Progenitor cell of endocrine pancreas (in vitro differentiated cells): ENCODE measurements around the gene ALDOA. TPM values are rescaled to one million over a fixed set of nuclear protein-coding genes. Genes with fewer than 3 reads are reported as not detected.

Source experiments
- DNase-seq: peaks from one replicate; pipeline ENCODE4 v3.0.0; 2021; ENCODE audit warnings: low spot score; ENCODE audit not compliant: unreplicated experiment
- H3K27ac Mint-ChIP-seq: 2 replicates; pipeline ENCODE4 v1.8.0; 2021; ENCODE audit warnings: mild to moderate bottlenecking, moderate library complexity, mixed read lengths
- H3K27me3 Mint-ChIP-seq: 2 replicates; pipeline ENCODE4 v1.8.0; 2021; ENCODE audit warnings: mixed read lengths
- H3K36me3 Mint-ChIP-seq: 2 replicates; pipeline ENCODE4 v1.8.0; 2022; ENCODE audit warnings: mixed read lengths; ENCODE audit not compliant: insufficient read depth
- H3K4me1 Mint-ChIP-seq: 2 replicates; pipeline ENCODE4 v1.8.0; 2021; ENCODE audit warnings: low read depth, mixed read lengths
- H3K4me3 Mint-ChIP-seq: 2 replicates; pipeline ENCODE4 v1.8.0; 2021; ENCODE audit warnings: low read depth, mild to moderate bottlenecking, moderate library complexity, mixed read lengths
- H3K9me3 Mint-ChIP-seq: 2 replicates; pipeline ENCODE4 v1.8.0; 2021; ENCODE audit warnings: low read depth, mixed read lengths
- total RNA-seq: library from RNA; stranded (reverse); gene quantifications from 2 replicates; pipeline ENCODE4 v1.2.1, GENCODE V29; 2021
- TF ChIP-seq, protein P1 (sequence below): fragments of 200-600 bp; sonication (generic); IDR thresholded peaks from one replicate; pipeline ENCODE4 v1.5.0; 2021; ENCODE audit warnings: antibody characterized with exemption, mild to moderate bottlenecking; ENCODE audit not compliant: unreplicated experiment

ALDOA gene
- total RNA-seq, 1 donor from 2014 or later: 273 TPM

GRCh38 chr16:30063278-30063892, 2.2 kb upstream of the ALDOA start:
- Mint-ChIP-seq H3K27me3 (no peaks in the 10 kb centered on the region), H3K4me1 (peaks cover 16% of the 10 kb centered on the region), H3K27ac (peak overlapping the region; percentile 91), H3K36me3 (peaks cover 12% of the 10 kb centered on the region), H3K4me3 (no peak overlapping the region), H3K9me3 (no peaks in the 10 kb centered on the region)
- TF ChIP-seq, protein P1, sequence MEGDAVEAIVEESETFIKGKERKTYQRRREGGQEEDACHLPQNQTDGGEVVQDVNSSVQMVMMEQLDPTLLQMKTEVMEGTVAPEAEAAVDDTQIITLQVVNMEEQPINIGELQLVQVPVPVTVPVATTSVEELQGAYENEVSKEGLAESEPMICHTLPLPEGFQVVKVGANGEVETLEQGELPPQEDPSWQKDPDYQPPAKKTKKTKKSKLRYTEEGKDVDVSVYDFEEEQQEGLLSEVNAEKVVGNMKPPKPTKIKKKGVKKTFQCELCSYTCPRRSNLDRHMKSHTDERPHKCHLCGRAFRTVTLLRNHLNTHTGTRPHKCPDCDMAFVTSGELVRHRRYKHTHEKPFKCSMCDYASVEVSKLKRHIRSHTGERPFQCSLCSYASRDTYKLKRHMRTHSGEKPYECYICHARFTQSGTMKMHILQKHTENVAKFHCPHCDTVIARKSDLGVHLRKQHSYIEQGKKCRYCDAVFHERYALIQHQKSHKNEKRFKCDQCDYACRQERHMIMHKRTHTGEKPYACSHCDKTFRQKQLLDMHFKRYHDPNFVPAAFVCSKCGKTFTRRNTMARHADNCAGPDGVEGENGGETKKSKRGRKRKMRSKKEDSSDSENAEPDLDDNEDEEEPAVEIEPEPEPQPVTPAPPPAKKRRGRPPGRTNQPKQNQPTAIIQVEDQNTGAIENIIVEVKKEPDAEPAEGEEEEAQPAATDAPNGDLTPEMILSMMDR: no peak
- DNase-seq: no peak

DNA sequence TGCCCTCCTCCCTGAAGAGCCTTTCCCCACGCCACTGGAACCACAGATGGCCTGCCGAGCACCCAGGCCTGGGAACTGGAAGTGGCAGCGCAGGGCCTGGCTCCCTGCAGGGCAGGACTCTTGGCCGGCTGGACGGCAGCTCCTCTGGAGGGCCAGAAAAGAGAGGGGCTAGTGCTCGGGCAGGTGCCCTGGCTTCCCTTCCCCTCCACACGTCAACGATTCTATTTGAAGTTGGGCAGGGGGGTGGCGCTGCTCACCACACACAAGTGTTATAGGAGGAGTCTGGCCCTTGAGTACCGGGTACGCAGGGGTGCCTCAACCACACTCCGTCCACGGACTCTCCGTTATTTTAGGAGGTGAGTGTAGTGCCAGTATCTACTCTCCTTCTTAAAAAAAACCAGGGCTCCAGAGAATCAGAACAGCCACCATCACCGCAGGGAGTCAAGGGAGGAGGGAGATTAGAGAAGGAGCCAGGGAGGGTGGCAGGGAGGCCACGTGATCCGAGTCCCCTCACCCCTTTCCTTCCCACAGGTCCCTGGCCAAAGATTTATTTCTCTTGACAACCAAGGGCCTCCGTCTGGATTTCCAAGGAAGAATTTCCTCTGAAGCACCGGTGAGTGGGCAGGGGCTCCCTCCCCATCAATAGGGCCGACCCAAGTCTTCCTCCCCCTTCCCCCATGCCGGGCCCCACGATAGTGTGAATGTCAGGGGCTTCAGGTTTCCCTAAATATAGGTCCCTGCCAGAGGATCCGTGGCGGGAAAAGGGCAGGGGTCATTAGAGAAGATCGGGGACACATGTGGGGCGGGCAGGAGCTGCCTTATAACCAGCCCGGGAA, 1.4 kb upstream of the ALDOA start:
- peak overlapping the region; percentile 91 for H3K27ac Mint-ChIP-seq
- H3K36me3 Mint-ChIP-seq: peaks cover 12% of the 10 kb centered on the region
- peaks cover 16% of the 10 kb centered on the region for H3K4me1 Mint-ChIP-seq
- TF ChIP-seq, protein P1: no peak
- peak overlapping the region; percentile 90 for H3K4me3 Mint-ChIP-seq
- no peaks in the 10 kb centered on the region for H3K9me3 Mint-ChIP-seq
- no peaks in the 10 kb centered on the region for H3K27me3 Mint-ChIP-seq
- DNase-seq: no peak

GRCh38 chr16:30064729-30065101, 845 bp upstream of the ALDOA start:
- Mint-ChIP-seq H3K27ac (peak overlapping the region; percentile 99), H3K27me3 (no peaks in the 10 kb centered on the region), H3K4me3 (peak overlapping the region; percentile 90), H3K9me3 (no peaks in the 10 kb centered on the region), H3K36me3 (peaks cover 15% of the 10 kb centered on the region), H3K4me1 (peaks cover 16% of the 10 kb centered on the region)
- DNase-seq: no peak
- TF ChIP-seq, protein P1: no peak

DNA sequence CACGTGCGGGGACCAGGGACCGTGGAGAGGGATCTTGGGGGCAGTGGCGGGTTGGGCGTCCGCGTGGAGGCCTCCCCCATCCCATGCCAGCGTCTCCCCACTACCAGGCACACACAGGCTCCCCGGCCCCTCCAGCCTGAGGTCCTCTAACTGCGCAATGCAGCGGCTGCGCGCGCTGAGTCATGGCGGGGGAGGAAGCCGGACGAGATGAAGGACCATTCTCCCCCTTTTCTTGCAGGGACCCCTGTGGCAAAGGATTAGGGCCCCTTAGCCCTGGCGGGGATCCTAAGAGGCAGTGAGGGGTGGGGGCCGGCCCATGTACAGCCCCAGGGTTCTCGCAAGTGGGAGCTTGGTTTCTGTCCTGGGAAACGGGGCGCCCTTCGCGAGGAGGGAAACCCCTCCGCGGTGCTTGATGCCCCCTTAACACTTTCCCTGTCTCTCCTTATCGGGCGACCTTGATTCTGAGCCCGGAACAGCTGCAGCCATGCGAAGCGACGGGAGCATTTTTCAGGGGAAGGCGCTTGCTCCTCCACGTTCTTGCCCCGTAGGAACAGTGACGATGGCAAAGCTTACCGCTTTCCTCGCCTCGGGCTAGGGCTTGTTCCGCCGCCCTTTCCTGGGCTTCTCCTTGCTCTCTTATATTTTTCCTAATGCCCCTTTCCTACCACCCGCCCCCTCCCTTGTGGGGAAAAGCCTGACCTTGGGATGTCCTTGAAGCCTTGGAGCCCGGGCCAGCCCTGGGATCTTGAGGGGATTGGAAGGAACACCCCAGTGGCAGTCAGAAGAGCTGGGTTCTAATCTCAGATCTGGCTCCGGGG, 592 bp downstream of the ALDOA start:
- no peak for DNase-seq
- peaks cover 16% of the 10 kb centered on the region for H3K4me1 Mint-ChIP-seq
- H3K36me3 Mint-ChIP-seq: peaks cover 14% of the 10 kb centered on the region
- peak overlapping the region; percentile 90 for H3K4me3 Mint-ChIP-seq
- H3K27me3 Mint-ChIP-seq: no peaks in the 10 kb centered on the region
- TF ChIP-seq, protein P1: no peak
- no peaks in the 10 kb centered on the region for H3K9me3 Mint-ChIP-seq
- H3K27ac Mint-ChIP-seq: peak overlapping the region; percentile 90
